ENCODE data around the gene ACAD11. TPM values are rescaled to one million over a fixed set of nuclear protein-coding genes. Genes with fewer than 3 reads are reported as not detected.

The ACAD11 gene
- total and polyA plus RNA-seq, 9 of the 15 experiments (the other 6 are each of a cell fraction or from before 2014, with no cell fraction given): 1.3 to 8.4 (median 4.0) TPM

DNA sequence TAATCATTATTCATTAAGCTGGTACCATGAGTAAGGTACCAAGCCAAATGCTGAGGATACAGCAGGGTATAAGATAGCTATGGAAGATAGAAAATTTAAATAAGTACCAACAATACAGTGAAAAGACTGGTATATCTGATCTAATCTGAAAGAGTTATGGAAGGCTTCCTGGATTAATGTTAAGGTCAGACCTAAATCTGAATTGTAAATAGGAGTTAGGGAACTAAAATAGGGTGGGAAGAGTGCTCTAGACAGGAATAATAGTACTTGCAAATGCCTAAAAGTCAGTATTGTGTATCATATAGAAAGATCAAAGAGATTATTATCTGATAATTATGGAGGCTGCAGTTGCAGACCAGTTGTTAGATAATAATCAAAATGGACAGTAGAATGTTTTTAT is 65.1 kb downstream of the ACAD11 start:
- H3K79me2 ChIP-seq (ENCODE audit: control insufficient read depth, insufficient read depth, low read length): no peaks in the 10 kb centered on the region
- no peaks in the 10 kb centered on the region for H3K36me3 ChIP-seq (ENCODE audit: control insufficient read depth, insufficient read depth, low read length)
- H2AFZ ChIP-seq (ENCODE audit: low read depth, low read length): no peak overlapping the region
- no peaks in the 10 kb centered on the region for H3K4me1 ChIP-seq (replicated peaks in 1 of 2; ENCODE audit: control insufficient read depth in 2 of 2, insufficient read depth in 2 of 2, low read length in 2 of 2)
- no peak for ATAC-seq
- H3K9me3 ChIP-seq (replicated peaks; ENCODE audit: control insufficient read depth, insufficient read depth, low read depth, low read length): no peaks in the 10 kb centered on the region
- in situ Hi-C loops (cut with MboI) (no loop called here), intact Hi-C loops (cut with micrococcal nuclease) (no loop called here)
- ChIA-PET POLR2A (interaction anchor here (1.1 kb wide), 1 partner anchor 15 kb away, joined by 3 read pairs; no protein-coding TSS in a partner anchor), CTCF (ENCODE audit: low intra/inter-chr PET ratio) (no interaction called here)
- H3K27ac ChIP-seq (ENCODE audit: extremely low read depth, low read depth, low read length): no peak overlapping the region
- BruUV-seq (replicated peaks): no TSS peak
- H3K4me2 ChIP-seq (ENCODE audit: insufficient read depth, low read length): no peak overlapping the region
- no peaks in the 10 kb centered on the region for H3K27me3 ChIP-seq (ENCODE audit: control insufficient read depth in 2 of 2, insufficient read depth in 2 of 2, low read length in 2 of 2)
- no peak for DNase-seq (ENCODE audit: extremely low read depth in 1 of 4, low spot score in 3 of 4)
- no peak overlapping the region for H3K4me3 ChIP-seq
- H3K9me1 ChIP-seq (ENCODE audit: control insufficient read depth, insufficient read depth, low read length): no peaks in the 10 kb centered on the region
- no peak overlapping the region for H3K9ac ChIP-seq (ENCODE audit: insufficient read depth in 1 of 2, low read depth in 2 of 2, low read length in 2 of 2)
- no peak for FAIRE-seq
- H4K20me1 ChIP-seq (replicated peaks; ENCODE audit: control insufficient read depth, insufficient read depth, low read length): no peaks in the 10 kb centered on the region
- no peak for TF ChIP-seq RUNX1 (IDR thresholded peaks at IDR 0.05; ENCODE audit: low read depth)
- TF ChIP-seq KAT7 (CRISPR knock-in tag; IDR thresholded peaks at IDR 0.05; ENCODE audit: borderline replicate concordance): no peak
- TF ChIP-seq TFAM (CRISPR knock-in tag; conservative IDR thresholded peaks at IDR 0.05): no peak
- TF ChIP-seq MTA3 (IDR thresholded peaks at IDR 0.05; ENCODE audit: borderline replicate concordance): no peak
- TF ChIP-seq SMAD4 (CRISPR knock-in tag; conservative IDR thresholded peaks at IDR 0.05): no peak
- TF ChIP-seq ZNF444 (CRISPR knock-in tag; IDR thresholded peaks at IDR 0.05): no peak
- no peak for TF ChIP-seq PHF20 (IDR thresholded peaks at IDR 0.05; ENCODE audit: partially characterized antibody)
- TF ChIP-seq HIVEP1 (CRISPR knock-in tag; IDR thresholded peaks at IDR 0.05): no peak
- TF ChIP-seq FOXJ3 (CRISPR knock-in tag; IDR thresholded peaks at IDR 0.05): no peak
- TF ChIP-seq, protein P1, sequence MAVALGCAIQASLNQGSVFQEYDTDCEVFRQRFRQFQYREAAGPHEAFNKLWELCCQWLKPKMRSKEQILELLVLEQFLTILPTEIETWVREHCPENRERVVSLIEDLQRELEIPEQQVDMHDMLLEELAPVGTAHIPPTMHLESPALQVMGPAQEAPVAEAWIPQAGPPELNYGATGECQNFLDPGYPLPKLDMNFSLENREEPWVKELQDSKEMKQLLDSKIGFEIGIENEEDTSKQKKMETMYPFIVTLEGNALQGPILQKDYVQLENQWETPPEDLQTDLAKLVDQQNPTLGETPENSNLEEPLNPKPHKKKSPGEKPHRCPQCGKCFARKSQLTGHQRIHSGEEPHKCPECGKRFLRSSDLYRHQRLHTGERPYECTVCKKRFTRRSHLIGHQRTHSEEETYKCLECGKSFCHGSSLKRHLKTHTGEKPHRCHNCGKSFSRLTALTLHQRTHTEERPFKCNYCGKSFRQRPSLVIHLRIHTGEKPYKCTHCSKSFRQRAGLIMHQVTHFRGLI (CRISPR knock-in tag; IDR thresholded peaks at IDR 0.05): no peak
- TF ChIP-seq ZNF23 (CRISPR knock-in tag; IDR thresholded peaks at IDR 0.05): no peak
- no peak for TF ChIP-seq GTF2F1 (IDR thresholded peaks at IDR 0.05; ENCODE audit: low read depth, low read length)
- TF ChIP-seq HDGF (IDR thresholded peaks at IDR 0.05): no peak
- TF ChIP-seq, protein P2, sequence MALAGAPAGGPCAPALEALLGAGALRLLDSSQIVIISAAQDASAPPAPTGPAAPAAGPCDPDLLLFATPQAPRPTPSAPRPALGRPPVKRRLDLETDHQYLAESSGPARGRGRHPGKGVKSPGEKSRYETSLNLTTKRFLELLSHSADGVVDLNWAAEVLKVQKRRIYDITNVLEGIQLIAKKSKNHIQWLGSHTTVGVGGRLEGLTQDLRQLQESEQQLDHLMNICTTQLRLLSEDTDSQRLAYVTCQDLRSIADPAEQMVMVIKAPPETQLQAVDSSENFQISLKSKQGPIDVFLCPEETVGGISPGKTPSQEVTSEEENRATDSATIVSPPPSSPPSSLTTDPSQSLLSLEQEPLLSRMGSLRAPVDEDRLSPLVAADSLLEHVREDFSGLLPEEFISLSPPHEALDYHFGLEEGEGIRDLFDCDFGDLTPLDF (CRISPR knock-in tag; IDR thresholded peaks at IDR 0.05): no peak
- TF ChIP-seq, protein P3, sequence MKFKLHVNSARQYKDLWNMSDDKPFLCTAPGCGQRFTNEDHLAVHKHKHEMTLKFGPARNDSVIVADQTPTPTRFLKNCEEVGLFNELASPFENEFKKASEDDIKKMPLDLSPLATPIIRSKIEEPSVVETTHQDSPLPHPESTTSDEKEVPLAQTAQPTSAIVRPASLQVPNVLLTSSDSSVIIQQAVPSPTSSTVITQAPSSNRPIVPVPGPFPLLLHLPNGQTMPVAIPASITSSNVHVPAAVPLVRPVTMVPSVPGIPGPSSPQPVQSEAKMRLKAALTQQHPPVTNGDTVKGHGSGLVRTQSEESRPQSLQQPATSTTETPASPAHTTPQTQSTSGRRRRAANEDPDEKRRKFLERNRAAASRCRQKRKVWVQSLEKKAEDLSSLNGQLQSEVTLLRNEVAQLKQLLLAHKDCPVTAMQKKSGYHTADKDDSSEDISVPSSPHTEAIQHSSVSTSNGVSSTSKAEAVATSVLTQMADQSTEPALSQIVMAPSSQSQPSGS (CRISPR knock-in tag; IDR thresholded peaks at IDR 0.05): no peak
- TF ChIP-seq SAFB (IDR thresholded peaks at IDR 0.05; ENCODE audit: borderline replicate concordance, low read depth, low read length): no peak
- TF ChIP-seq, protein P4, sequence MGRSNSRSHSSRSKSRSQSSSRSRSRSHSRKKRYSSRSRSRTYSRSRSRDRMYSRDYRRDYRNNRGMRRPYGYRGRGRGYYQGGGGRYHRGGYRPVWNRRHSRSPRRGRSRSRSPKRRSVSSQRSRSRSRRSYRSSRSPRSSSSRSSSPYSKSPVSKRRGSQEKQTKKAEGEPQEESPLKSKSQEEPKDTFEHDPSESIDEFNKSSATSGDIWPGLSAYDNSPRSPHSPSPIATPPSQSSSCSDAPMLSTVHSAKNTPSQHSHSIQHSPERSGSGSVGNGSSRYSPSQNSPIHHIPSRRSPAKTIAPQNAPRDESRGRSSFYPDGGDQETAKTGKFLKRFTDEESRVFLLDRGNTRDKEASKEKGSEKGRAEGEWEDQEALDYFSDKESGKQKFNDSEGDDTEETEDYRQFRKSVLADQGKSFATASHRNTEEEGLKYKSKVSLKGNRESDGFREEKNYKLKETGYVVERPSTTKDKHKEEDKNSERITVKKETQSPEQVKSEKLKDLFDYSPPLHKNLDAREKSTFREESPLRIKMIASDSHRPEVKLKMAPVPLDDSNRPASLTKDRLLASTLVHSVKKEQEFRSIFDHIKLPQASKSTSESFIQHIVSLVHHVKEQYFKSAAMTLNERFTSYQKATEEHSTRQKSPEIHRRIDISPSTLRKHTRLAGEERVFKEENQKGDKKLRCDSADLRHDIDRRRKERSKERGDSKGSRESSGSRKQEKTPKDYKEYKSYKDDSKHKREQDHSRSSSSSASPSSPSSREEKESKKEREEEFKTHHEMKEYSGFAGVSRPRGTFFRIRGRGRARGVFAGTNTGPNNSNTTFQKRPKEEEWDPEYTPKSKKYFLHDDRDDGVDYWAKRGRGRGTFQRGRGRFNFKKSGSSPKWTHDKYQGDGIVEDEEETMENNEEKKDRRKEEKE (IDR thresholded peaks at IDR 0.05; ENCODE audit: borderline replicate concordance in 1 of 2, control insufficient read depth in 1 of 2, low read depth in 2 of 2, low read length in 1 of 2): no peak
- TF ChIP-seq ZNF217 (CRISPR knock-in tag; IDR thresholded peaks at IDR 0.05): no peak
